Ishikawa (cell line): Measurements from ENCODE around the gene CDKN2AIPNL.

ENCODE experiments used
- CEBPB ChIP-seq: IDR thresholded peaks from 2 replicates; pipeline ENCODE4 v1.6.1; 2012
- CREB1 ChIP-seq: IDR thresholded peaks from 2 replicates; pipeline ENCODE4 v1.6.1; 2012; ENCODE audit warnings: low read depth
- EGR1 ChIP-seq: IDR thresholded peaks from 2 replicates; pipeline ENCODE4 v1.6.1; 2012
- EP300 ChIP-seq: IDR thresholded peaks from 2 replicates; pipeline ENCODE4 v1.6.1; 2012; ENCODE audit warnings: borderline replicate concordance
- FOXM1 ChIP-seq: IDR thresholded peaks from 2 replicates; pipeline ENCODE4 v1.6.1; 2012; ENCODE audit warnings: low read depth, borderline replicate concordance
- NFIC ChIP-seq: IDR thresholded peaks from 2 replicates; pipeline ENCODE4 v1.6.1; 2012
- RAD21 ChIP-seq: IDR thresholded peaks from 2 replicates; pipeline ENCODE4 v1.6.1; 2012; ENCODE audit warnings: low read depth
- TAF1 ChIP-seq: IDR thresholded peaks from 2 replicates; pipeline ENCODE4 v1.6.1; 2012; ENCODE audit warnings: low read depth, mild to moderate bottlenecking
- TCF12 ChIP-seq: IDR thresholded peaks from 2 replicates; pipeline ENCODE4 v1.6.1; 2012; ENCODE audit warnings: low read depth
- TEAD4 ChIP-seq: IDR thresholded peaks from 2 replicates; pipeline ENCODE4 v1.6.1; 2012
- YY1 ChIP-seq: IDR thresholded peaks from 2 replicates; pipeline ENCODE4 v1.6.1; 2012; ENCODE audit warnings: low read depth
- ZBTB7A ChIP-seq: IDR thresholded peaks from 2 replicates; pipeline ENCODE4 v1.6.1; 2012; ENCODE audit warnings: low read depth
- TF ChIP-seq, protein P1 (sequence below): IDR thresholded peaks from 2 replicates; pipeline ENCODE4 v1.6.1; 2012; ENCODE audit warnings: low read depth, mild to moderate bottlenecking
- TF ChIP-seq, protein P2 (sequence below): IDR thresholded peaks from 2 replicates; pipeline ENCODE4 v1.6.1; 2012
- TF ChIP-seq, protein P3 (sequence below): IDR thresholded peaks from 2 replicates; pipeline ENCODE4 v1.6.1; 2012

CDKN2AIPNL gene

DNA sequence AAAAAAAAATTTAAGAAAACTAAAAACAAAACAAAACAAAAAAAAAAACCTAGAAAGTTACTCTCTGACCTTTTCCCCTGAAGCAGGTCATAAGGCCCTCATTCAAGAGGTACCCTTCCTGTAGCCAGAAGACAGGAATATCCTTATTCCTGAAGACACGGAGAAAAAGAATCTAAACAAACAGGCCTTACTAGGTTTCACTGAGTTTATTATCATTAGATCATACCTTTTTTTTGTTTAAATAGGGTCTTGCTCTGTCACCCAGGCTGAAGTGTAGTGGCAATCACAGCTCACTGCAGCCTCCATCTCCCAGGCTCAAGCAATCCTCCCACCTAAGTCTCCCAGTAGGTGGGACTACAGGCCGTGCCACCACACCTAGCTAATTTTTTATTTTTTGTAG lies 11.7 kb upstream of the CDKN2AIPNL start:
- TF ChIP-seq ZBTB7A (no peak), EGR1 (no peak), TEAD4 (no peak), EP300 (no peak), YY1 (no peak), CREB1 (no peak)
- TF ChIP-seq, protein P1, sequence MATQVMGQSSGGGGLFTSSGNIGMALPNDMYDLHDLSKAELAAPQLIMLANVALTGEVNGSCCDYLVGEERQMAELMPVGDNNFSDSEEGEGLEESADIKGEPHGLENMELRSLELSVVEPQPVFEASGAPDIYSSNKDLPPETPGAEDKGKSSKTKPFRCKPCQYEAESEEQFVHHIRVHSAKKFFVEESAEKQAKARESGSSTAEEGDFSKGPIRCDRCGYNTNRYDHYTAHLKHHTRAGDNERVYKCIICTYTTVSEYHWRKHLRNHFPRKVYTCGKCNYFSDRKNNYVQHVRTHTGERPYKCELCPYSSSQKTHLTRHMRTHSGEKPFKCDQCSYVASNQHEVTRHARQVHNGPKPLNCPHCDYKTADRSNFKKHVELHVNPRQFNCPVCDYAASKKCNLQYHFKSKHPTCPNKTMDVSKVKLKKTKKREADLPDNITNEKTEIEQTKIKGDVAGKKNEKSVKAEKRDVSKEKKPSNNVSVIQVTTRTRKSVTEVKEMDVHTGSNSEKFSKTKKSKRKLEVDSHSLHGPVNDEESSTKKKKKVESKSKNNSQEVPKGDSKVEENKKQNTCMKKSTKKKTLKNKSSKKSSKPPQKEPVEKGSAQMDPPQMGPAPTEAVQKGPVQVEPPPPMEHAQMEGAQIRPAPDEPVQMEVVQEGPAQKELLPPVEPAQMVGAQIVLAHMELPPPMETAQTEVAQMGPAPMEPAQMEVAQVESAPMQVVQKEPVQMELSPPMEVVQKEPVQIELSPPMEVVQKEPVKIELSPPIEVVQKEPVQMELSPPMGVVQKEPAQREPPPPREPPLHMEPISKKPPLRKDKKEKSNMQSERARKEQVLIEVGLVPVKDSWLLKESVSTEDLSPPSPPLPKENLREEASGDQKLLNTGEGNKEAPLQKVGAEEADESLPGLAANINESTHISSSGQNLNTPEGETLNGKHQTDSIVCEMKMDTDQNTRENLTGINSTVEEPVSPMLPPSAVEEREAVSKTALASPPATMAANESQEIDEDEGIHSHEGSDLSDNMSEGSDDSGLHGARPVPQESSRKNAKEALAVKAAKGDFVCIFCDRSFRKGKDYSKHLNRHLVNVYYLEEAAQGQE, result no peak

DNA sequence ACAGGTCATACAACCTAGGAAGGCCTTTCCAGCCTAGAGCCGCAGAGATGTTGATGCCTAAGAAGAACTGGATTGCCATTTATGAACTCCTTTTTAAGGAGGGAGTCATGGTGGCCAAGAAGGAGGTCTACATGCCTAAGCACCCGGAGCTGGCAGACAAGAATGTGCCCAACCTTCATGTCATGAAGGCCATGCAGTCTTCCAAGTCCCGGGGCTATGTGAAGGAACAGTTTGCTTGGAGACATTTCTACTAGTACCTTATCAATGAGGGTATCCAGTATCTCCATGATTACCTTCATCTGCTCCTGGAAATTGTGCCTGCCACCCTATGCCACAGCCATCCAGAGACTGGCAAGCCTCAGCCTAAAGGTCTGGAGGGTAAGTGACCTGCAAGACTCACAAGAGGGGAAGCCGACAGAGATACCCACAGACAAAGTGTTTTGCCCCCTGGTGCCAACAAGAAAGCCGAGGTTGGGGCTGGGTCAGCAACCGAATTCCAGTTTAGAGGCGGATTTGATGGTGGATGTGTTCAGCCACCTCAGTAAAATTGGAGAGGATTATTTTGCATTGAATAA lies 11.2 kb upstream of the CDKN2AIPNL start:
- TF ChIP-seq TEAD4 (no peak), FOXM1 (no peak), EGR1 (no peak), RAD21 (no peak), CREB1 (no peak), CEBPB (no peak), TCF12 (no peak), ZBTB7A (no peak), NFIC (no peak), EP300 (no peak), YY1 (no peak), TAF1 (no peak)
- TF ChIP-seq, protein P1, result no peak
- TF ChIP-seq, protein P2, sequence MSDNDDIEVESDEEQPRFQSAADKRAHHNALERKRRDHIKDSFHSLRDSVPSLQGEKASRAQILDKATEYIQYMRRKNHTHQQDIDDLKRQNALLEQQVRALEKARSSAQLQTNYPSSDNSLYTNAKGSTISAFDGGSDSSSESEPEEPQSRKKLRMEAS, result no peak
- TF ChIP-seq, protein P3, sequence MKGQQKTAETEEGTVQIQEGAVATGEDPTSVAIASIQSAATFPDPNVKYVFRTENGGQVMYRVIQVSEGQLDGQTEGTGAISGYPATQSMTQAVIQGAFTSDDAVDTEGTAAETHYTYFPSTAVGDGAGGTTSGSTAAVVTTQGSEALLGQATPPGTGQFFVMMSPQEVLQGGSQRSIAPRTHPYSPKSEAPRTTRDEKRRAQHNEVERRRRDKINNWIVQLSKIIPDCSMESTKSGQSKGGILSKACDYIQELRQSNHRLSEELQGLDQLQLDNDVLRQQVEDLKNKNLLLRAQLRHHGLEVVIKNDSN, result no peak

DNA sequence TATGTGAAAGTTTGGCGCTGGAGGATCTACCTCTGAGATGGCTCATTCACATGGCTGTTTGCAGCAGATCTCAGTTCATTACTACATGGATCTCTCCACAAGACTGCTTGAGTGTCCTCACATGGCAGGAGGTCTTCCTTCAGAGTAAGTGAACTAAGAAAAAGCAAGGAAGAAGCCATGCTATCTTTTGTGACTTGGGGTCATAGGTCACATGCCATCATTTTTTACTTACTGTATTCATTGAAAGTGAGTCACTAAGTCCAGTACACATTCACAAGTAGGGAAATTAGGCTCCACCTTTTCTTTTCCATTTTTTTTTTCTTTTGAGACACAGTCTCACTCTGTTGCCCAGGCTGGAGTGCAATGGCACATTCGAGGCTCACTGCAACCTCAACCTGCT lies 8.7 kb upstream of the CDKN2AIPNL start:
- TF ChIP-seq CREB1 (no peak), FOXM1 (no peak), TCF12 (no peak), RAD21 (no peak), YY1 (no peak), CEBPB (no peak), TAF1 (no peak), TEAD4 (no peak), EP300 (no peak), ZBTB7A (no peak), NFIC (no peak)
- TF ChIP-seq, protein P1, result no peak
- TF ChIP-seq, protein P2, result no peak

DNA sequence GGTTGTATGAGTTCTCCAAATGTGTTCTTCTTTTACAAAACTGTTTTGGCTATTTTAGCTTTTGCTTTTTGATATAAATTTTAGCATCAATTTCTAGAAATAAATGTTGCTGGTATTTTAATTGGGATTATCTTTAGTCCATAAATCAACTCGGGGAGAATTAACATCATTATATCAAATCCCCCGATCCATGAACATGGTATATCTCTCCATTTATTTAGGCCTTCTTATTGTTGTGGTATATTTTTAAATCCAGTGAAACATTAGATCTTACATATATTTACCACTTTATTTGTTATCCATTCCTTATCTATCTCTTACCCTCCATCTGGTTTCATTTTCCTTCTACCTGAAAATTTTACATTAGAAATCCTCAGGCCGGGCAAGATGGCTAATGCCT lies 7.3 kb upstream of the CDKN2AIPNL start:
- TF ChIP-seq CEBPB, result no peak
- TF ChIP-seq, protein P1, result no peak
